ENCODE results near the gene TMEM260.

GRCh38 chr14:56666294-56666693 is 86.7 kb downstream of the TMEM260 start:
- TF ChIP-seq POLR2A (IDR thresholded peaks at IDR 0.05; ENCODE audit: low read depth, low read length), result no peak
- TF ChIP-seq POLR2AphosphoS5 (IDR thresholded peaks at IDR 0.05; ENCODE audit: low read depth, low read length), result no peak
- no peak for TF ChIP-seq TAF1 (IDR thresholded peaks at IDR 0.05; ENCODE audit: low read depth, low read length)
- no peak for TF ChIP-seq SPI1 (IDR thresholded peaks at IDR 0.05; ENCODE audit: low read depth, low read length)

Data from GM12891 (cell line).